Measurements from ENCODE around the gene TRAF6.

TRAF6 gene

GRCh38 chr11:36478700-36479329, 31.3 kb downstream of the TRAF6 start:
- H3K4me3 ChIP-seq (ENCODE audit: low read depth, low read length): no peak overlapping the region
- peak; percentile 47 for TF ChIP-seq CTCF (IDR thresholded peaks at IDR 0.05; ENCODE audit: low read depth, low read length)

- no peak overlapping the region for H3K4me3 ChIP-seq (ENCODE audit: low read depth, low read length)
- no peak for TF ChIP-seq CTCF (IDR thresholded peaks at IDR 0.05; ENCODE audit: low read depth, low read length)
Measured at GRCh38 chr11:36475192-36475591, 34.9 kb downstream of the TRAF6 start.

GRCh38 chr11:36471577-36471976, 38.5 kb downstream of the TRAF6 start:
- no peak for TF ChIP-seq CTCF (IDR thresholded peaks at IDR 0.05; ENCODE audit: low read depth, low read length)
- no peak overlapping the region for H3K4me3 ChIP-seq (ENCODE audit: low read depth, low read length)

- no peak overlapping the region for H3K4me3 ChIP-seq (ENCODE audit: low read depth, low read length)
- TF ChIP-seq CTCF (IDR thresholded peaks at IDR 0.05; ENCODE audit: low read depth, low read length): no peak
Measured at GRCh38 chr11:36469881-36470802, 39.9 kb downstream of the TRAF6 start.

- TF ChIP-seq CTCF (IDR thresholded peaks at IDR 0.05; ENCODE audit: low read depth, low read length): peak; percentile 32; the same call in 1 of the 2 replicates
Measured at GRCh38 chr11:36469063-36469462, 41.0 kb downstream of the TRAF6 start.

GRCh38 chr11:36467916-36468315, 42.2 kb downstream of the TRAF6 start:
- H3K4me3 ChIP-seq (ENCODE audit: low read depth, low read length): no peak overlapping the region
- no peak for TF ChIP-seq CTCF (IDR thresholded peaks at IDR 0.05; ENCODE audit: low read depth, low read length)

More at GRCh38 chr11:36469063-36469462, 41.0 kb downstream of the TRAF6 start:
- H3K4me3 ChIP-seq (ENCODE audit: low read depth, low read length): no peak overlapping the region

- H3K4me3 ChIP-seq (ENCODE audit: low read depth, low read length): no peak overlapping the region
- TF ChIP-seq CTCF (IDR thresholded peaks at IDR 0.05; ENCODE audit: low read depth, low read length): no peak
Measured at GRCh38 chr11:36467012-36467411, 43.1 kb downstream of the TRAF6 start.

Data from WI38 (cell line).